GM18861 (cell line): ENCODE results near the gene TTLL8.

Experiments
- ATAC-seq: cut with Tn5 transposase; IDR thresholded peaks from one replicate; pipeline ENCODE4 v1.9.1; 2021; ENCODE audit not compliant: unreplicated experiment

TTLL8 gene

GRCh38 chr22:50008151-50009040, 49.7 kb downstream of the TTLL8 start:
- no peak for ATAC-seq

GRCh38 chr22:50007057-50007511, 51.0 kb downstream of the TTLL8 start:
- no peak for ATAC-seq

GRCh38 chr22:50004918-50005317, 53.2 kb downstream of the TTLL8 start:
- ATAC-seq, result no peak

- ATAC-seq, result no peak
Observed at GRCh38 chr22:50002791-50003190, 55.3 kb downstream of the TTLL8 start.

- no peak for ATAC-seq
Observed at GRCh38 chr22:50001388-50002231, 56.5 kb downstream of the TTLL8 start.

GRCh38 chr22:50000587-50001387, 57.3 kb downstream of the TTLL8 start:
- ATAC-seq, result no peak

GRCh38 chr22:49999946-50000586, 58.0 kb downstream of the TTLL8 start:
- no peak for ATAC-seq

GRCh38 chr22:49999063-49999945, 58.8 kb downstream of the TTLL8 start:
- ATAC-seq, result no peak

GRCh38 chr22:49998718-49999062, 59.4 kb downstream of the TTLL8 start:
- ATAC-seq, result no peak

- no peak for ATAC-seq
Observed at GRCh38 chr22:49997932-49998717, 60.0 kb downstream of the TTLL8 start.

- ATAC-seq, result no peak
Observed at GRCh38 chr22:49997251-49997599, 60.9 kb downstream of the TTLL8 start.

- no peak for ATAC-seq
Observed at GRCh38 chr22:49996518-49997250, 61.4 kb downstream of the TTLL8 start.

- ATAC-seq, result no peak
Observed at GRCh38 chr22:49996119-49996517, 62.0 kb downstream of the TTLL8 start.

- no peak for ATAC-seq
Observed at GRCh38 chr22:49995361-49996118, 62.6 kb downstream of the TTLL8 start.

- ATAC-seq, result no peak
Observed at GRCh38 chr22:49995041-49995360, 63.1 kb downstream of the TTLL8 start.

- ATAC-seq, result no peak
Observed at GRCh38 chr22:49994361-49995040, 63.6 kb downstream of the TTLL8 start.
